B cell (primary cell): ENCODE measurements around the gene CES4A. TPM values are rescaled to one million over a fixed set of nuclear protein-coding genes. Genes with fewer than 3 reads are reported as not detected.
"Not testable (repeated sequence)": the region's sequence is repeated elsewhere in the genome, so short reads cannot be mapped to it uniquely, and the experiment has no call there.

Experiments used
- ATAC-seq: fragments of 200-7000 bp; cut with Tn5 transposase; one replicate; pipeline ENCODE4 v1.10.0; 2021; ENCODE audit warnings: low read depth, mild to moderate bottlenecking, moderate number of reproducible peaks, moderate library complexity
- CTCF ChIA-PET: fragments of 350-600 bp; sonication (Branson Sonifier 250); formaldehyde crosslinking; loops from one replicate; lab custom pipeline; 2021; ENCODE audit warnings: antibody characterized with exemption, inconsistent platforms; lab: Charles Lee
- POLR2A ChIA-PET: fragments of 350-600 bp; sonication (Branson Sonifier 250); formaldehyde crosslinking; loops from one replicate; lab custom pipeline; 2021; ENCODE audit warnings: antibody characterized with exemption; lab: Charles Lee
- DNase-seq: peaks from one replicate; pipeline ENCODE4 v3.0.0; 2013
- H2AFZ ChIP-seq: 2 replicates; pipeline ENCODE4 v1.6.1; 2012; ENCODE audit warnings: mild to moderate bottlenecking, low read depth, low read length; ENCODE audit not compliant: insufficient read depth, poor library complexity, severe bottlenecking
- H3K27ac ChIP-seq, 2 donors: 1 replicate in 1 of 2; 2 replicates in 1 of 2; pipeline ENCODE4 v1.5.1; 2012 to 2013; ENCODE audit warnings: low read length in 2 of 2, mild to moderate bottlenecking in 2 of 2, moderate library complexity in 1 of 2
- H3K27me3 ChIP-seq, 4 experiments: fragments of 200-600 bp in 1 of 4; sonication (generic) in 1 of 4; replicated peaks in 1 of 4; 1 replicate in 2 of 4; 2 replicates in 2 of 4; pipeline versions ENCODE4 v1.6.1 to v1.7.0; 2013 to 2016; ENCODE audit warnings: low read length in 3 of 4, mild to moderate bottlenecking in 2 of 4, mixed read lengths in 1 of 4, moderate library complexity in 1 of 4; ENCODE audit not compliant: insufficient read depth in 4 of 4, control insufficient read depth in 3 of 4; ENCODE audit errors: control extremely low read depth in 1 of 4
- H3K36me3 ChIP-seq, 2 experiments: replicated peaks in 1 of 2; 1 replicate in 1 of 2; 2 replicates in 1 of 2; pipeline versions ENCODE4 v1.6.1 to v1.7.1; 2013; ENCODE audit warnings: low read length in 1 of 2; ENCODE audit not compliant: insufficient read depth in 2 of 2, control insufficient read depth in 1 of 2; ENCODE audit errors: control extremely low read depth in 1 of 2, extremely low read depth in 1 of 2
- H3K4me1 ChIP-seq, 2 donors: fragments of 200-600 bp in 1 of 2; sonication (generic) in 1 of 2; 1 replicate in 1 of 2; 2 replicates in 1 of 2; pipeline versions ENCODE4 v1.5.1 to v1.6.1; 2013 to 2017; ENCODE audit warnings: low read length in 2 of 2; ENCODE audit not compliant: control insufficient read depth in 2 of 2, insufficient read depth in 2 of 2
- H3K4me2 ChIP-seq: replicated peaks from 2 replicates; pipeline ENCODE3; 2012; ENCODE audit warnings: mild to moderate bottlenecking, low read depth, low read length; ENCODE audit not compliant: poor library complexity, severe bottlenecking
- H3K4me3 ChIP-seq, 5 experiments: fragments of 200-600 bp in 1 of 5; sonication (generic) in 1 of 5; 1 replicate in 3 of 5; 2 replicates in 2 of 5; pipeline versions ENCODE4 v1.5.1 to v1.7.0; 2011 to 2016; ENCODE audit warnings: low read length in 4 of 5, mild to moderate bottlenecking in 4 of 5, low read depth in 2 of 5, control low read depth in 1 of 5, moderate library complexity in 1 of 5; ENCODE audit not compliant: insufficient read depth in 1 of 5; ENCODE audit errors: control extremely low read depth in 1 of 5, extremely low read depth in 1 of 5
- H3K79me2 ChIP-seq: fragments of 200-600 bp; sonication (generic); one replicate; pipeline ENCODE4 v1.6.0; 2016; ENCODE audit warnings: low read length; ENCODE audit not compliant: control insufficient read depth, insufficient read depth
- H3K9ac ChIP-seq: fragments of 200-600 bp; sonication (generic); 2 replicates; pipeline ENCODE4 v1.6.1; 2017; ENCODE audit warnings: mild to moderate bottlenecking, low read length, moderate library complexity
- H3K9me3 ChIP-seq, 3 donors: one replicate each; pipeline versions ENCODE4 v1.6.1 to v1.7.1; 2013; ENCODE audit warnings: low read length in 2 of 3; ENCODE audit not compliant: control insufficient read depth in 2 of 3, insufficient read depth in 1 of 3; ENCODE audit errors: control extremely low read depth in 1 of 3
- H4K20me1 ChIP-seq: 2 replicates; pipeline ENCODE4 v1.6.0; 2012; ENCODE audit warnings: mild to moderate bottlenecking, low read length; ENCODE audit not compliant: insufficient read depth, control insufficient read depth, poor library complexity, severe bottlenecking
- H3K27ac Mint-ChIP-seq: one replicate; pipeline ENCODE4 v1.8.0; 2021; ENCODE audit warnings: mixed read lengths
- H3K27me3 Mint-ChIP-seq: one replicate; pipeline ENCODE4 v1.8.0; 2021; ENCODE audit warnings: mixed read lengths
- H3K4me1 Mint-ChIP-seq: one replicate; pipeline ENCODE4 v1.8.0; 2021; ENCODE audit warnings: mixed read lengths
- H3K4me3 Mint-ChIP-seq: one replicate; pipeline ENCODE4 v1.8.0; 2021; ENCODE audit warnings: mixed read lengths
- H3K9me3 Mint-ChIP-seq: one replicate; pipeline ENCODE4 v1.8.0; 2022; ENCODE audit warnings: mixed read lengths; ENCODE audit not compliant: insufficient read depth
- EZH2 ChIP-seq: IDR thresholded peaks from 2 replicates; pipeline ENCODE4 v1.6.1; 2012; ENCODE audit warnings: borderline replicate concordance, low read depth, mild to moderate bottlenecking, moderate library complexity, low read length; ENCODE audit not compliant: insufficient read depth, poor library complexity, severe bottlenecking
- WGBS: methylation state at CpG from one replicate; pipeline ENCODE4 v1.1.5; 2013; ENCODE audit warnings: missing lambda C conversion rate; ENCODE audit not compliant: insufficient coverage; 5-methylcytosine and 5-hydroxymethylcytosine counted together
- intact Hi-C: fragments of 100-400 bp; cut with micrococcal nuclease; formaldehyde crosslinking; loops from one replicate; pipeline ENCODE4 v1.10.0; 2022
- polyA plus RNA-seq: library from polyadenylated mRNA; depleted of rRNA; stranded (reverse); fragments of >200 nt; gene quantifications from 2 replicates; pipeline ENCODE4 v1.2.3, GENCODE V29; 2012
- total RNA-seq, 2 donors: library from RNA; stranded (reverse); fragments of 120-200 nt in 1 of 2; gene quantifications; 1 replicate in 1 of 2; 2 replicates in 1 of 2; pipeline versions ENCODE4 v1.2.3 to v1.2.4, GENCODE V29; 2013 to 2022
- TF ChIP-seq, protein P1 (sequence below): fragments of 200-600 bp; IDR thresholded peaks from one replicate; pipeline ENCODE4 v1.8.0; 2022; ENCODE audit warnings: antibody characterized with exemption, mild to moderate bottlenecking

The CES4A gene
- total and polyA plus RNA-seq, 2 donors (not counting 1 experiment from before 2014, with no cell fraction given): 8.4 to 17.3 TPM

DNA sequence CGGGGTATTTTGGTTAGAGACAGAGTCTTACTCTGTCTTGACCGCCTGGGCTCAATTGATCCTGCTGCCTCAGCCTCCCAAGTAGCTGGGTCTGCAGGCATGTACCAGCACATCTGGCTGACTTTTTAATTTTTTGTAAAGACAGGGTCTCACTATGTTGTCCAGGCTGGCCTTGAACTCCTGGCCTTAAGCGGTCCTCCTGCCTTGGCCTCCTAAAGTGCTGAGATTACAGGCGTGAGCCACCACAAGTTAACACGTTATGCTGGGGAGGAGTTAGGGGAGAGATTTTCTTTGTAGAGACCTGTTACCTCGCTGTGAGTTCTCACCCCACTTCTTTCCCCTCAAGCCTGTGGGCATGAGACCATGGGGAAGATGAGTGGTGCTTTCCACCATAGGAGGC is 1.8 kb upstream of the CES4A start:
- WGBS: 92% methylated on average over 3 of the region's 6 CpGs
- POLR2A ChIA-PET: no interaction called here
- H2AFZ ChIP-seq: no peak overlapping the region
- no peak overlapping the region for H3K4me2 ChIP-seq
- intact Hi-C loops: no loop called here
- H3K27ac ChIP-seq: no peak overlapping the region
- H3K27ac Mint-ChIP-seq: no peak overlapping the region
- H3K27me3 Mint-ChIP-seq: no peaks in the 10 kb centered on the region
- CTCF ChIA-PET: interaction anchor here (1.7 kb wide), 1 partner anchor 114 kb away, joined by 3 read pairs; no protein-coding TSS in a partner anchor
- no peaks in the 10 kb centered on the region for H3K9me3 Mint-ChIP-seq
- no peaks in the 10 kb centered on the region for H3K9me3 ChIP-seq
- no peak overlapping the region for H3K4me3 Mint-ChIP-seq
- H3K9ac ChIP-seq: no peak overlapping the region
- TF ChIP-seq, protein P1, sequence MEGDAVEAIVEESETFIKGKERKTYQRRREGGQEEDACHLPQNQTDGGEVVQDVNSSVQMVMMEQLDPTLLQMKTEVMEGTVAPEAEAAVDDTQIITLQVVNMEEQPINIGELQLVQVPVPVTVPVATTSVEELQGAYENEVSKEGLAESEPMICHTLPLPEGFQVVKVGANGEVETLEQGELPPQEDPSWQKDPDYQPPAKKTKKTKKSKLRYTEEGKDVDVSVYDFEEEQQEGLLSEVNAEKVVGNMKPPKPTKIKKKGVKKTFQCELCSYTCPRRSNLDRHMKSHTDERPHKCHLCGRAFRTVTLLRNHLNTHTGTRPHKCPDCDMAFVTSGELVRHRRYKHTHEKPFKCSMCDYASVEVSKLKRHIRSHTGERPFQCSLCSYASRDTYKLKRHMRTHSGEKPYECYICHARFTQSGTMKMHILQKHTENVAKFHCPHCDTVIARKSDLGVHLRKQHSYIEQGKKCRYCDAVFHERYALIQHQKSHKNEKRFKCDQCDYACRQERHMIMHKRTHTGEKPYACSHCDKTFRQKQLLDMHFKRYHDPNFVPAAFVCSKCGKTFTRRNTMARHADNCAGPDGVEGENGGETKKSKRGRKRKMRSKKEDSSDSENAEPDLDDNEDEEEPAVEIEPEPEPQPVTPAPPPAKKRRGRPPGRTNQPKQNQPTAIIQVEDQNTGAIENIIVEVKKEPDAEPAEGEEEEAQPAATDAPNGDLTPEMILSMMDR: no peak
- TF ChIP-seq EZH2: no peak
- no peaks in the 10 kb centered on the region for H3K36me3 ChIP-seq
- no peaks in the 10 kb centered on the region for H3K4me1 ChIP-seq
- no peaks in the 10 kb centered on the region for H3K27me3 ChIP-seq
- ATAC-seq (no peak), DNase-seq (no peak)
- H3K4me1 Mint-ChIP-seq: no peaks in the 10 kb centered on the region
- H3K4me3 ChIP-seq: no peak overlapping the region
- H3K79me2 ChIP-seq: no peaks in the 10 kb centered on the region
- no peaks in the 10 kb centered on the region for H4K20me1 ChIP-seq

DNA sequence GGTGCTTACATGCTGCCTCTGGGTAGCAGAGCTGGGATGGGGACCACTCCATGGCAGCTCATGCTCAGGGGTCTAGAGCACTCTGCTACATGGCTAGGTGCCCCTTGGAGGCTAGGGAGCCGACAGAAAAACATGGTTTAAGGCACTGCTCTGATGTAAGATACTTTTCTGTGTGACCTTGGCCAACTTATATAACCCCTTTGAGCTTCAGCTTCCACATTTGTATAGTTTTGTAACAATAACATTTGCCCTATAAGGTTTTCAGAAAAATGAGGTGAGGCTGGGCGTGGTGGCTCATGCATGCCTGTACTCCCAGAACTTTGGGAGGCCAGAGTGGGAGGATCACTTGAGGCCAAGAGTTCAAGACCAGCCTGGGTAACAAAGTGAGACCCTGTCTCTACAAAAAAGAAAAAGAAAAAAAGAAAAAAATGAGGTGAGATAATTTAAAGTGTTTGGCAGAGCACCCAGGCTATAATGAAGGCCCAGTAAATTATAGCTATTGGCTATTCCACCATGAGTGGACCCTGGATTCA is 3.2 kb downstream of the CES4A start:
- Histone ChIP-seq H3K4me1 (no peaks in the 10 kb centered on the region), H3K4me3 (no peak overlapping the region), H4K20me1 (no peaks in the 10 kb centered on the region), H3K9me3 (no peaks in the 10 kb centered on the region), H3K27ac (no peak overlapping the region), H3K79me2 (no peaks in the 10 kb centered on the region), H3K36me3 (no peaks in the 10 kb centered on the region), H3K27me3 (no peaks in the 10 kb centered on the region), H2AFZ (no peak overlapping the region), H3K9ac (no peak overlapping the region), H3K4me2 (no peak overlapping the region)
- ChIA-PET CTCF (interaction anchor here (1.3 to 1.8 kb wide), 2 partner anchors 111 to 159 kb away, joined by 3 to 5 read pairs; partner anchors contain the start of gene B3GNT9), POLR2A (no interaction called here)
- Mint-ChIP-seq H3K27me3 (peaks cover 4% of the 10 kb centered on the region), H3K27ac (no peak overlapping the region), H3K4me1 (no peaks in the 10 kb centered on the region), H3K9me3 (no peaks in the 10 kb centered on the region), H3K4me3 (no peak overlapping the region)
- TF ChIP-seq EZH2: no peak
- TF ChIP-seq, protein P1: no peak
- 82% methylated on average over 2 of the region's 2 CpGs for WGBS
- ATAC-seq (no peak), DNase-seq (no peak)
- intact Hi-C loops: no loop called here

DNA sequence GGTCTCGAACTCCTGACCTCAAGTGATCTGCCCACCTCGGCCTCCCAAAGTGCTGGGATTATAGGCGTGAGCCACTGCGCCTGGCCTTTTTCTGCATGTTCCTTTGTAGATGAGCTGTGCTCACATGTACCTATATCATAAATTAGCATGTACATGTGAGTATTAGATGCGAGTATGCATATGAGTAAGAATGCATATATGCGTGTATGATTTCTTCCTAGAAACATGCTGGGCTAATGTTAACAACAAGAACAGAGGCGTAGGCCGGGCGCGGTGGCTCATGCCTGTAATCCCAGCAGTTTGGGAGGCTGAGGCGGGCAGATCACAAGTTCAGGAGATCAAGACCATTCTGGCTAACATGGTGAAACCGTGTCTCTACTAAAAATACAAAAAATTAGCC is 5.2 kb downstream of the CES4A start:
- POLR2A ChIA-PET: not testable (repeated sequence)
- 95% methylated on average over 7 of the region's 12 CpGs for WGBS
- CTCF ChIA-PET: interaction anchor here (0.6 to 1.0 kb wide), 2 partner anchors 17 to 161 kb away, joined by 3 read pairs; no protein-coding TSS in a partner anchor

More for the DNA sequence above, 5.2 kb downstream of the CES4A start:
- DNase-seq, H4K20me1 ChIP-seq, H3K9me3 Mint-ChIP-seq, H3K79me2 ChIP-seq, H3K4me1 ChIP-seq, H3K9ac ChIP-seq, H3K36me3 ChIP-seq, H3K4me3 Mint-ChIP-seq, intact Hi-C loops, H3K27me3 ChIP-seq, H3K4me2 ChIP-seq, H3K4me3 ChIP-seq, H3K9me3 ChIP-seq, H3K27me3 Mint-ChIP-seq, ATAC-seq, H2AFZ ChIP-seq, H3K4me1 Mint-ChIP-seq, H3K27ac ChIP-seq, H3K27ac Mint-ChIP-seq: not testable (repeated sequence)
